Measurements from ENCODE around the gene DET1.
"Not testable (repeated sequence)": the region's sequence is repeated elsewhere in the genome, so short reads cannot be mapped to it uniquely, and the experiment has no call there.

The DET1 gene

GRCh38 chr15:88546248-88547129, at the start of gene DET1:
DET1 (minus strand) TSS chr15:88546681; CDS start chr15:88531705, 14,976 bp downstream.
- ATAC-seq (replicated peaks) (peak; percentile 98), DNase-seq (peak; percentile 95)
- Mint-ChIP-seq H3K36me3 (peaks cover 7 to 18% of the 10 kb centered on the region in 2 donors), H3K4me1 (peaks cover 7 to 9% of the 10 kb centered on the region in 2 donors), H3K27ac (peak within 1 kb of the TSS; percentile 96), H3K9me3 (peaks cover 2 to 4% of the 10 kb centered on the region in 2 donors), H3K27me3 (no peaks in the 10 kb centered on the region), H3K4me3 (peak within 1 kb of the TSS; percentile 90 to 93)

GRCh38 chr15:88591384-88591783, 44.9 kb upstream of the DET1 start:
- Mint-ChIP-seq H3K27me3 (peaks cover 0 to 5% of the 10 kb centered on the region in 2 donors), H3K4me3 (no peak overlapping the region), H3K36me3 (no peaks in the 10 kb centered on the region), H3K27ac (no peak overlapping the region), H3K4me1 (no peaks in the 10 kb centered on the region), H3K9me3 (peaks cover 0 to 2% of the 10 kb centered on the region in 2 donors)
- no peak for ATAC-seq (replicated peaks)
- DNase-seq, result no peak

GRCh38 chr15:88590759-88591158, 44.3 kb upstream of the DET1 start:
- no peaks in the 10 kb centered on the region for H3K36me3 Mint-ChIP-seq
- H3K4me3 Mint-ChIP-seq, result no peak overlapping the region
- no peak for ATAC-seq (replicated peaks)
- H3K4me1 Mint-ChIP-seq, result no peaks in the 10 kb centered on the region
- H3K9me3 Mint-ChIP-seq, result peaks cover 0 to 2% of the 10 kb centered on the region in 2 donors
- no peak overlapping the region for H3K27ac Mint-ChIP-seq
- no peak for DNase-seq
- peaks cover 0 to 5% of the 10 kb centered on the region in 2 donors for H3K27me3 Mint-ChIP-seq

- no peaks in the 10 kb centered on the region for H3K4me1 Mint-ChIP-seq
- peaks cover 0 to 9% of the 10 kb centered on the region in 2 donors for H3K27me3 Mint-ChIP-seq
- no peaks in the 10 kb centered on the region for H3K36me3 Mint-ChIP-seq
- peaks cover 0 to 2% of the 10 kb centered on the region in 2 donors for H3K9me3 Mint-ChIP-seq
- H3K4me3 Mint-ChIP-seq, result no peak overlapping the region
- H3K27ac Mint-ChIP-seq, result no peak overlapping the region
- DNase-seq, result no peak
- no peak for ATAC-seq (replicated peaks)
Observed at GRCh38 chr15:88586401-88587162, 40.1 kb upstream of the DET1 start.

- Mint-ChIP-seq H3K27me3 (peaks cover 0 to 4% of the 10 kb centered on the region in 2 donors), H3K4me1 (no peaks in the 10 kb centered on the region), H3K27ac (no peak overlapping the region), H3K9me3 (no peaks in the 10 kb centered on the region), H3K4me3 (no peak overlapping the region), H3K36me3 (no peaks in the 10 kb centered on the region)
- DNase-seq (no peak), ATAC-seq (replicated peaks) (no peak)
Observed at GRCh38 chr15:88580532-88580931, 34.1 kb upstream of the DET1 start.

GRCh38 chr15:88579322-88579721, 32.8 kb upstream of the DET1 start:
- Mint-ChIP-seq H3K36me3 (no peaks in the 10 kb centered on the region), H3K9me3 (no peaks in the 10 kb centered on the region), H3K27me3 (peaks cover 4 to 10% of the 10 kb centered on the region in 2 donors)

GRCh38 chr15:88574655-88575054, 28.2 kb upstream of the DET1 start:
- no peaks in the 10 kb centered on the region for H3K4me1 Mint-ChIP-seq
- H3K27me3 Mint-ChIP-seq, result peaks cover 12 to 20% of the 10 kb centered on the region in 2 donors
- no peaks in the 10 kb centered on the region for H3K9me3 Mint-ChIP-seq
- ATAC-seq (replicated peaks), result no peak
- DNase-seq, result no peak
- H3K36me3 Mint-ChIP-seq, result peaks cover 0 to 3% of the 10 kb centered on the region in 2 donors
- H3K27ac Mint-ChIP-seq, result no peak overlapping the region
- no peak overlapping the region for H3K4me3 Mint-ChIP-seq

More at GRCh38 chr15:88579322-88579721, 32.8 kb upstream of the DET1 start:
- Mint-ChIP-seq H3K27ac (no peak overlapping the region), H3K4me3 (no peak overlapping the region), H3K4me1 (no peaks in the 10 kb centered on the region)
- DNase-seq (no peak), ATAC-seq (replicated peaks) (no peak)

GRCh38 chr15:88574077-88574476, 27.6 kb upstream of the DET1 start:
- DNase-seq, result no peak
- no peaks in the 10 kb centered on the region for H3K9me3 Mint-ChIP-seq
- ATAC-seq (replicated peaks), result no peak
- no peak overlapping the region for H3K27ac Mint-ChIP-seq
- no peaks in the 10 kb centered on the region for H3K4me1 Mint-ChIP-seq
- H3K36me3 Mint-ChIP-seq, result peaks cover 0 to 3% of the 10 kb centered on the region in 2 donors
- H3K4me3 Mint-ChIP-seq, result no peak overlapping the region
- H3K27me3 Mint-ChIP-seq, result peaks cover 12 to 20% of the 10 kb centered on the region in 2 donors

GRCh38 chr15:88571852-88572259, 25.4 kb upstream of the DET1 start:
- DNase-seq (no peak), ATAC-seq (replicated peaks) (no peak)
- Mint-ChIP-seq H3K36me3 (peaks cover 0 to 3% of the 10 kb centered on the region in 2 donors), H3K9me3 (no peaks in the 10 kb centered on the region), H3K27me3 (peaks cover 12 to 21% of the 10 kb centered on the region in 2 donors), H3K27ac (peak overlapping the region; percentile 28), H3K4me1 (no peaks in the 10 kb centered on the region), H3K4me3 (no peak overlapping the region)

- Mint-ChIP-seq H3K9me3 (no peaks in the 10 kb centered on the region), H3K4me1 (no peaks in the 10 kb centered on the region), H3K36me3 (peaks cover 0 to 3% of the 10 kb centered on the region in 2 donors), H3K27me3 (peaks cover 12 to 27% of the 10 kb centered on the region in 2 donors), H3K4me3 (no peak overlapping the region), H3K27ac (peak overlapping the region; percentile 28)
- DNase-seq, result no peak
- no peak for ATAC-seq (replicated peaks)
Observed at GRCh38 chr15:88571153-88571851, 24.8 kb upstream of the DET1 start.

- H3K4me3 Mint-ChIP-seq, result no peak overlapping the region
- DNase-seq, result no peak
Observed at GRCh38 chr15:88568589-88568988, 22.1 kb upstream of the DET1 start.

GRCh38 chr15:88564741-88565140, 18.3 kb upstream of the DET1 start:
- no peak for DNase-seq
- Mint-ChIP-seq H3K4me1 (no peaks in the 10 kb centered on the region), H3K27ac (no peak overlapping the region), H3K36me3 (peaks cover 0 to 1% of the 10 kb centered on the region in 2 donors), H3K4me3 (no peak overlapping the region), H3K9me3 (no peaks in the 10 kb centered on the region), H3K27me3 (peaks cover 21 to 34% of the 10 kb centered on the region in 2 donors)
- no peak for ATAC-seq (replicated peaks)

More at GRCh38 chr15:88568589-88568988, 22.1 kb upstream of the DET1 start:
- Mint-ChIP-seq H3K4me1 (no peaks in the 10 kb centered on the region), H3K36me3 (peaks cover 0 to 3% of the 10 kb centered on the region in 2 donors), H3K9me3 (no peaks in the 10 kb centered on the region), H3K27ac (no peak overlapping the region), H3K27me3 (peaks cover 14 to 26% of the 10 kb centered on the region in 2 donors)
- no peak for ATAC-seq (replicated peaks)

- peaks cover 25 to 34% of the 10 kb centered on the region in 2 donors for H3K27me3 Mint-ChIP-seq
- no peak overlapping the region for H3K27ac Mint-ChIP-seq
- no peaks in the 10 kb centered on the region for H3K4me1 Mint-ChIP-seq
- peaks cover 1 to 4% of the 10 kb centered on the region in 2 donors for H3K36me3 Mint-ChIP-seq
- ATAC-seq (replicated peaks) (no peak), DNase-seq (no peak)
- no peak overlapping the region for H3K4me3 Mint-ChIP-seq
- H3K9me3 Mint-ChIP-seq, result peaks cover 1 to 4% of the 10 kb centered on the region in 2 donors
Observed at GRCh38 chr15:88563638-88564037, 17.2 kb upstream of the DET1 start.

- not testable (repeated sequence) for H3K9me3 Mint-ChIP-seq; ATAC-seq (replicated peaks)
Observed at GRCh38 chr15:88559565-88559964, 13.1 kb upstream of the DET1 start.

More at GRCh38 chr15:88559565-88559964, 13.1 kb upstream of the DET1 start:
- not testable (repeated sequence) for DNase-seq, H3K36me3 Mint-ChIP-seq, H3K4me1 Mint-ChIP-seq, H3K4me3 Mint-ChIP-seq, H3K27ac Mint-ChIP-seq
- peaks cover 25 to 30% of the 10 kb centered on the region in 2 donors for H3K27me3 Mint-ChIP-seq

Measured in stimulated activated naive B cell treated with anti-CD40 and anti-IgM and Interleukin-4, amounts not matched to agents 10 μg/mL and 1 μg/mL and 100 μg/mL, for 72 hours (primary cell).